HG03280 (cell line): ENCODE results near the gene BTNL9.
"Not testable (repeated sequence)": the region's sequence is repeated elsewhere in the genome, so short reads cannot be mapped to it uniquely, and the experiment has no call there.

Source experiments
- ATAC-seq: cut with Tn5 transposase; IDR thresholded peaks from one replicate; pipeline ENCODE4 v1.9.1; 2021; ENCODE audit warnings: mild to moderate bottlenecking, moderate library complexity; ENCODE audit not compliant: unreplicated experiment

The BTNL9 gene

DNA sequence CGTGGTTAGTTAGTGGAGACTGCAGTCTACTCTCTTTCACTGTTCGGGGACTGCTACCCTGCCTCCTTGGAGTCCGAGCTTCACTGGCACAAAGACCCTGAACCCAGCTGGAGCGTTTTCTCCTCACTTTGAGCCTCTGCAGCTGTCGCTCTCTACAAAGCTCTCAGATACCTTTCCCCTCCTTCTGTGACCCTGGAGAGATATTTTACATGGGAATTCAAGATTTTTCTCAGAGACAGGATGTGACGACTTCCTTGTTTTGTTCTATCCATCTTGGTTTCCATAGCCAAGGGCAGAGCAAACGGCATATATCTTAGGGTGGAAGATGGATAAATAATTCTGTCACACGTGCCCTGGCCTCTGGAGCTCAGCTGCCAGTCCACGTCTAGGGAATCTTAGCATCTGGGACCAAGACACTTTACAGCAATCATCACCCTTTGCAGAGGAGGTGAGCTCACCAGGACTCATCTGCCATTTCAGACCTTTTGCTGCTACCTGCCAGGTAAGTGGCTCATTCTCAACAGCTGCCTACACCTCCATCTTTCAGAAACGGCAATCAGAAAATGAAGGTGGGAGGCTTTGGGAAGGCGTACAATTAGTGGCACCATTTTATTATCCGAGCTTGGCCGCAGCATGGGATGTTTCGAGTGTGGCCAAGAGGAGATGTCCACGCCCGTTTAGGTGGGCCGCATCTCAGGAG, at the start of gene BTNL9:
TSS of gene BTNL9 (plus strand) at position 336 of the 700 bp plus-strand sequence. CDS start 5,224 bp downstream, outside the sequence.
- ATAC-seq: no peak

DNA sequence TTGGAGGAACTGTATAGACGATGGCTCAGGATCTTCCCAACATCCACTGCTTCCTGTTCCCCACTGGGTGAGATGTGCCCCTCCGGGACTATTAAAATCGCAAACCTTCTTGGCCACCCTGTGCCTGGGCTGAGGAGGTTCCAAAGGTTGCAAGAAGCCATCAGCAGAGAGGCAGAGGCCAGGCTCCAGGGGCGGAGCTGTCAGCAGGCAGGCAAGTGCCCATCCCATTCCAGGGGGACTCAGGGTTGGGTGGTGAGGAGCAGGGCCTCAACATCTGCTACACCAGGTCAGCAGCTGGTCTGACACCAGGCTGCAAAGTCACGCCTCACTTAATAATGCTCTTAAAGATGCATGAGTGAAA, 49.2 kb upstream of the BTNL9 start:
- ATAC-seq: no peak

DNA sequence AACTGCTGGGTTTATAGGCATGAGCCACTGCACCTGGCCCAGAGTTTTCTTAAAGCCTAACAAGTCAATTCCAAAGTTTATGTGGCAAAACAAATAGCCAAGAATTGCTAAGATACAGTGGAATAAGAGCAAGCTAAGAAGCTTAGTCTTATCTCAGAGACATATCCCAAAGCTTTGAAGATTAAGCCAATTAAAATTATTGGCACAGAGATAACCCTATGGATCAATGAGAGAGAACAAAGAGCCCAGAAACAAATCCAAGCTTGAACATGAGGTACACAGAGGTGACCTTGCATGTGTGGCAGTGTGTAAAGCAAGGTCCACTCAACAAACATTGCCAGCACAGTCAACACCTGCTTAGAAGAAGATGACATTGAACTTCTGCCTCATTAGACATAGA, 38.1 kb upstream of the BTNL9 start:
- ATAC-seq: no peak

DNA sequence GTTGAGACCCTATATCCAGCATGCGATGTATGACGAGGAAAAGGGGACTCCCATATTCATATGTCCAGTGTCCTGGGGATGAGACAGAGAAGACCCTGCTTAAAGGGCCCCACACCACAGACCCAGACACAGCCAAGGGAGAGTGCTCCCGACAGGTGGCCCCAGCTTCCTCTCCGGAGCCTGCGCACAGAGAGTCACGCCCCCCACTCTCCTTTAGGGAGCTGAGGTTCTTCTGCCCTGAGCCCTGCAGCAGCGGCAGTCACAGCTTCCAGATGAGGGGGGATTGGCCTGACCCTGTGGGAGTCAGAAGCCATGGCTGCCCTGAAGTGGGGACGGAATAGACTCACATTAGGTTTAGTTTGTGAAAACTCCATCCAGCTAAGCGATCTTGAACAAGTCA, 34.3 kb upstream of the BTNL9 start:
- no peak for ATAC-seq

DNA sequence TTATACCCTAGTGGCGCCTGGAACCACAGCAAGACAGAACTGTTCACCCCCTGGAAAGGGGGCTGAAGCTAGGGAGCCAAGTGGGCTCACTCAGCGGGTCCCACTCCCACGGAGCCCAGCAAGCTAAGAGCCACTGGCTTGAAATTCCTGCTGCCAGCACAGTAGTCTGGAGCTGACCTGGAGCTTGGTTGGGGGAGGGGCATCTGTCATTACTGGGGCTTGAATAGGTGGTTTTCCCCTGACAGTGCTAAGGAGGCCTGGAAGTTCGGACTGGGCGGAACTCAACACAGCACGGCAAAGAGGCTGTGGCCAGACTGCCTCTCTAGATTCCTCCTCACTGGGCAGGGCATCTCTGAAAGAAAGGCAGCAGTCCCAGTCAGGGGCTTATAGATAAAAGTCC, 31.9 kb upstream of the BTNL9 start:
- ATAC-seq: no peak

DNA sequence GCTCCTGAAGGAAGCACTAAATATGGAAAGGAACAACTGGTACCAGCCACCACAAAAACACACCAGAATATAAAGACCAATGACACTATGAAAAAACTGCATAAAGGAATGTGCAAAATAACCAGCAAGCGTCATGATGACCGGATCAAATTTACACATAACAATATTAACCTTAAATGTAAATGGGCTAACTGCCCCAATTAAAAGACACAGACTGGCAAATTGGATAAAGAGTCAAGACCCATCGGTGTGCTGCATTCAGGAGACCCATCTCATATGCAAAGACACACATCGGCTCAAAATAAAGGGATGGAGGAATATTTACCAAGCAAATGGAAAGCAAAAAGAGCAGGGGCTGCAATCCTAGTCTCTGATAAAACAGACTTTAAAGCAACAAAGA, 30.0 kb upstream of the BTNL9 start:
- not testable (repeated sequence) for ATAC-seq

DNA sequence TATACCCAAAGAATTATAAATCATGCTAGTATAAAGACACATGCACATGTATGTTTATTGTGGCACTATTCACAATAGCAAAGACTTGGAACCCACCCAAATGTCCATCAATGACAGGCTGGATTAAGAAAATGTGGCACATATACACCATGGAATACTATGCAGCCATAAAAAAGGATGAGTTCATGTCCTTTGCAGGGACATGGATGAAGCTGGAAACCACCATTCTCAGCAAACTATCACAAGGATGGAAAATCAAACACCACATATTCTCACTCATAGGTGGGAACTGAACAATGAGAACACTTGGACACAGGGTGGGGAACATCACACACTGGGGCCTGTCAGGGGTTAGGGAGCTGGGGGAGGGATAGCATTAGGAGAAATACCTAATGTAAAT, 25.4 kb upstream of the BTNL9 start:
- not testable (repeated sequence) for ATAC-seq

DNA sequence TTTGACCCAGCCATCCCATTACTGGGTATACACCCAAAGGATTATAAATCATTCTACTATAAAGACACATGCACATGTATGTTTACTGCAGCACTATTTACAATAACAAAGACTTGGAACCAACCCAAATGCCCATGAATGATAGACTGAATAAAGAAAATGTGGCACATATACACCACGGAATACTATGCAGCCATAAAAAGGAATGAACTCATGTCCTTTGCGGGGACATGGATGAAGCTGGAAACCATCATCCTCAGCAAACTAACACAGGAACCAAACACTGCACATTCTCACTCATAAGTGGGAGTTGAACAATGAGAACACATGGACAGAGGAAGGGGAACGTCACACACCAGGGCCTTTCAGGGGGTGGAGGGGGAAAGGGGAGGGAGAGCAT, 22.6 kb upstream of the BTNL9 start:
- not testable (repeated sequence) for ATAC-seq

DNA sequence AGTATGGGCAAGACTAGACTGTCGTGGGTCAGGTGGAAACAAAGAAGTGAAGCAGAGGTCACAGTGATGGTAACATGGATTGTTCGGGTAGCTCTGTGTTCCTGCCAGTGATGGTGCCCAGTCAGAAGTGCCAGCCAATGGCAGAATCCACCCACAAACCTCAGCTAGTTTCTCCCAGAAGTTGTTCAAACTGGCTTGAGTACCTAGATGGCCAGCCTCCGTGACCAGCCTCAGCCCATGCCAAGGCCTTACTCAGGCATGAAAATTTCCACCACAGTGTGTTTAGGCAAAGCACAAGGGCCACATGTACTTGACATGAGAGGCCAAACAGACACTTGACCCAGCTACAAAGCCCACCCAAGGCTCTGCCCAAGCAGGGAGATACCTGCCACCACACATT, 19.4 kb upstream of the BTNL9 start:
- ATAC-seq: no peak

DNA sequence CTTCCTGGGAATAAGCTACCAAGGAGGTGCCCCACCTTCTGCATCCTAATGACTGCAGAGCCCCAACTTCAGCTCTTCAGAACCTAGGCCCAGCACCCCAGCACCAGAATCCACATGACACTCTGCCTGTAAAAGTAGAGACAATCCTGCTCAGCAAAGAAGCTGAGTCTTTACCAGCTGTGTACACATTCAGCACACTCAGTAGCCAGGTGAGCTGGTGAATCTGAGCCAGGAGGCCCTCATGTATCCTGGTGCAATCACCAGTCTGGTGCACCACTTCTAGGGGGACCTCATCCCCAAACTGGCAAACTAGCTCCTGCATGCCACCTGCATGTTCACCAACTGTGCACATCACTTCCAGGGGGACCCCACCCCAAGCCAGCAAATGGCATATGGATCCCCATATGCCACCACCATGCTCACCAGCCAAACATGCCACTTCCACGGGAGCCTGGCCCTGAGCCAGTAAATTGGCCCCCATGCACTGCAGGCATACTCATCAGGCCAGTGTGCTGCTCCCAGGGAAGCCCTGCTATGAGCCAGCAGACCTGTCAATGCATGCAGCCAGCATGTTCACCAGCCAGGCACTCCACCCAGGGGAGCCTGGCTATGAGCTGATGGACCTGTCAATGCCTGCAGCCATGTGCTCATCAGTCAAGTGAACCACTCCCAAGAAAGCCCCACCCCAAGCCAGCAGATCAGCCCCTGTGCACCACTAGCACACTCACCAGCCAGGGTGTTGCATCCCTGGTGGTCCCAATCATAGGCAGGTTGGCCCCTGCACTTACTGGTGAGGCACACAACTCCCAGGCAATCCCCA, 15.6 kb upstream of the BTNL9 start:
- no peak for ATAC-seq

DNA sequence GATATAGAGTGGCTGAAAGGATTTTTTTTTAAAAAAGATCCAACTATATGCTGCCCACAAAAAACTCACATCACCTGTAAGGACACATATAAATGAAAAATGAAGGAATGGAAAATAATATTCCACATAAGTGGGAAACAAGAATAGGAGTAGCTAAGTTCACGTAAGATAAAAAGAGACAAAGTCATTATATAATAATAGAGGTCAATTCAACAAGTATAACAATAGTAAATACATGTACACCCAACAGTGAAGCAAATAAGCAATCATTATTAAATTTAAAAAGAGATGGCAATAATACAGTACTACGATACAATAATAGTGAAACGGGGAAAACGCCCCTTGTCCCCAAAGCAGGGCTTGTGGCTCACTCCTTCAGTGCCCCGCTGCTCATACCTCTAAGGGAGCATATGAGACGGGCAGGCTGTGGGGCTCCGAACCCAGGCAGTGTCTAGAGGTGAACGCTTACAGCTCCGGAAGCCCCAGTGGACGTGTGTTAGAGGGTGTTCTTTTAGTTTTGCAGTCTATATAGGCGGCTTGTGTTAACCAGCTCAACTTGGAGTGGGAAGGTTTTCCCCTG, 12.5 kb upstream of the BTNL9 start:
- ATAC-seq: no peak

DNA sequence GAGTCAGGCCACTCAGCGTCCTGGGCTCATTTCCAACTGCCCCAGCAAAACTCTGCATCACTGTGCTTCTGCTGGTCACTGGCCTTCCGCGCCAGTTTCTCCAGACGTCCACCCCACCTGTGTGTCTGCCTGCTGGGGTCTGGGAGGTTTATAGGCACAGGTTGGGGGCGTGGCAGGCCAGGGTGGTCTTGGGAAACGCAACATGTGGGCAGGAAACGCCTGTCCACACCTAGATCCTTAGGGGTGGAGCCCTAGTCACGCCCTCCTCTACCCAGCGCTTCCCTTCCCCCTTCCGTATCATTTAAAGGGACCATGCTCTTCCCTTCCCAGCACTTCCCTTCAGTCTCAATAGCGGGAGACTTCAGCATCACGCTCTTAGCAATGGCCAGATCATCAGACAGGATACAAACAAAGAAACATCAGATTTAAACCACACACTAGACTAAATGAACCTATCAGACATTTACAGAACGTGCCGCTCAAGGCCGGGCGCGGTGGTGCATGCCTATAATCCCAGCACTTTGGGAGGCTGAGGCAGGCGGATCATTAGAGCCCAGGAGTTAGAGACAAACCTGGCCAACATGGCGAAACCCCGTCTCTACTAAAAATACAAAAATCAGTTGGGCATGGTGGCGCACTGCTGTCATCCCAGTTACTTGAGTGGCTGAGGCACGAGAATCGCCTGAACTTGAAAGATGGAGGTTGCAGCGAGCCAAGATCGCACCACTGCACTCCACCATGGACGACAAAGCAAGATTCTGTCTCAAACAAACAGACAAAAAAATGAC, 11.8 kb upstream of the BTNL9 start:
- ATAC-seq: no peak

DNA sequence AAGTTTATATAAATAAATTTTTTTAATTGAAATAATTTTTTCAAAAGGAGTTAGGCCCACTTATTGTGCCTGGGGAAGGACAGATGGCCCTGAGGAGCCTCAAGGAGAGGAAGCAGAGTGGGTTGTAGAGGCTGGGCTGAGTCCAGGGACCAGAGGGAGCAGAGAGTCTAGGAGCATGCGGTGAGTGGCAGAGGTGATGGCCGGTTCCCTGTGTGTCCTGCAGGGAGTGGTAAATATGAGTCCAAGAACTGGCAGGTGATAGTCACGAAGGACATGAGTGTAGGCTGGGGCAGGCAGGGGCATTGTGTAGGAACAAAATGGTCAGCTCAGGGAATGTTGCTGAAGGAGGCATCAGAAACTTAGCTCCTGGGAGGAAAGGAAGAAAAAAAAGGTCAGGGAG, 8.3 kb upstream of the BTNL9 start:
- no peak for ATAC-seq

DNA sequence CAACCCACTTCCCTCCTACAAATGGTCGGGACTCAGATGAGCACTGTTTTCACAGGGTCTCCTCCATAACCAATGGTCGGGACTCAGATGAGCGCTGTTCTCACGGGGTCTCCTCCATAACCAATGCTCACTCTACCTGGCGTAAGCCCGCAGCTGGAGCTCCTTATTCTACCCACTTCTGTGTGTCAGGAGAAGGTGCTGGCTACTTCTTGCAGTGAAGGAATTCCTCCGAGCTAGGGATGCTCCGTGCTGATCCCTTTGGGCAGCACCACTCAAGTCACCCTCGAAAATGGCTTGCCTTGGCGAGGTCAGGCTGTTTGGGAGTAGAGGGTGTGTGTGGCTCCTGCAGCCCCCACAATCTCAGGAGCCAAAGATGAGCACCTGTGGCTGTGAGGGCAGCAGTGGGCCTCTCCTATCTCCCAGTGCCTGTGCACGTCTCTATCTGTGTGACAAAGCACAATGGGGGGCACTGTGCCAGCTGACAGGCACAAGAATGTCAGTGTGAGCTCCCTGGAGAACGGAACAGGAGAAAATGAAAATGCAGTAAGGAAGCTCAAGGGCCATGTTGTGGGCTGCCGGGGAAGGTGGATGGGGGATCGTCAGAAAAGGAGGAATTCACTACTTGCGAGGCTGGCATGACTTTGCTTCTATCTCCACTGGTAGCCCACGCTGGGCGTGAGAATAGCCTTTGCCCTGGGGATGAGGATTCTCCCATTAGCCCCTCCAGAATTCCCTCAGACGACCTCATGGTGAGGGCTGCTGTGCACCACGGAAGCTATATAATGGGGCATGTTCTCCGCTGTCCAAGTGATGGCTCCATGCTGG, 3.9 kb upstream of the BTNL9 start:
- ATAC-seq: no peak

DNA sequence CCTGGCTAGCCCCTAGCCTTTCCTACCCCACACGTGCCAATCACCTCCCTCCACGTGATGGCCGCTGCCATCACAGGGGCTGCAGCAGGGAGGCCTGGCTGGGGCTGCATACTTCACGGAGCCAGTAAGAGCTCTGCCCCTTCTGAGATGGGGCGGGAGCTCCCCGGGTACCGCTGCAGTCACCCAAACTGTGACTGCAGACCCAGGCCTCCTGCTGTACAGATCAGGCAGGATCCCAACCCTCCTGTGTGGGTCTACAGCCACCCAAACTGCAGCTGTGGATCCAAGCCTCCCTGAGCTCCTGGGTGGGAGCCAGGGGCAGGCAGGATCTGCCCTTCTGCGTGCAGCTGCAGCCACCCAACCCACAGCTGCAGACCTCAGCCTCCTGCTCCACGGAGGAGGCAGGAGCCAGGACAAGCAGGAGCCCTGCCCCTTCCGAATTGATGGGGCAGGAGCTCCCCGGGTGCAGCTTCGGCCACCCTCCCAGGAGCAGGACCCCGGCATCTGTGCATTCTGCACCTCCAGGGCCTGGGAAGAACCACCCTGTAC, 3.2 kb upstream of the BTNL9 start:
- ATAC-seq: no peak

DNA sequence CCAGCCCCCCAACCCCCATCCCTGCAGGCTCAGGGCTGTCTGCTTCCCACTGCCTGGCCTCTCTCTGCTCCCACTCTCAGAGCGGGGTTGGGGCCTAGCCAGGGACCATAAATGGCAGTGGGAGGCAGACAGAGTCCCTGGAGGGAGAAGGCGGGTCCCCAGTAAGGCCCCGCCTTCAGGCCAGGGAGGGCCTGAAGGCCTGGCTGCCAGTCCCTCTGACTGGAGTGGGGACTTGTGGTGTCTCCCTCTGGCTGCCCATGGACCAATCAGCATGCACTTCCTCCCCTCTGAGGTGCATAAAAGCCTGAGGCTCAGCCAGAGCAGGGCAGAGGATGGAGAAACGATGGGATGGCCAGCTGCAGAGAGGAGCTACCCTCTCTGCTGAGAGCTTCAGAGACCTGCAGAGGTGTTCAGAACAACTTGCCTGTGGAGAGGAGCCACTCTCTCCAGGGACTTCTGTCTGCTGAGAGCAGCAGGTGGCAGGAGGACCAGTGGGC, 2.7 kb upstream of the BTNL9 start:
- ATAC-seq: no peak

DNA sequence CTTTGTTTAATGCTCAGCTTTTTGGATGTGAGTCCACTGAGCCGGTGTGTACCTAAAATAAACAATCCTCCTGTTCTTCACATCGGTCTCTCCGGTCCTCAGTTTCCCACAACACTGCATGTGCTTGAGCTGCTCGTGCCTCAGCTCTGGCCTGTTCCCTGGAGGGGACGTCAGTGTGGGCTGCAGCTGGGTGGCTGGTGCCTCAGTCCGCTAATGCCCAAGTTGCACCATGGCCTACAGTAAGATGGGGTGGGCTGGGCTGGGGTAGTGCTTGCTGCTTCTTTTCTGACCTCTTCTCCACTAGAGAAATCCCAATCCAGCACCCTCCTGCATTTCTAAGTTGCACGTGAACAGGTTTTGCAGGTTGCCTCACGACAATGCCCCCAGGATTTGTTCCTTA, 595 bp upstream of the BTNL9 start:
- no peak for ATAC-seq

DNA sequence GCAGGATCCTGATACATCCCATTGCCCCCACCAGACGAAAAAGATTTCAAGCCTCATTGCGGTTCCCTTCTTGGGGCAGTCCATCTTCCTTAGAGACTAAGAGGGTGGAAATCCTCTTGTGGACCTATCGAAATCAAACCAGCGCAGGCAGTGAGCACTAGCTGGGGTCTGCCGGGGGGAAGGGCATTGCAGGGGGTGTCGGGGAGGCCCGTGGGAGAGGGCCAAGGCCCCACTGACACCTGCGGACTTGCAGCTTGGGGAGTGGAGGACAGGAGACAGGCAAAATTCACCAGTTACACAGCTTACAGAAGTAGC, 522 bp downstream of the BTNL9 start:
- ATAC-seq: no peak

DNA sequence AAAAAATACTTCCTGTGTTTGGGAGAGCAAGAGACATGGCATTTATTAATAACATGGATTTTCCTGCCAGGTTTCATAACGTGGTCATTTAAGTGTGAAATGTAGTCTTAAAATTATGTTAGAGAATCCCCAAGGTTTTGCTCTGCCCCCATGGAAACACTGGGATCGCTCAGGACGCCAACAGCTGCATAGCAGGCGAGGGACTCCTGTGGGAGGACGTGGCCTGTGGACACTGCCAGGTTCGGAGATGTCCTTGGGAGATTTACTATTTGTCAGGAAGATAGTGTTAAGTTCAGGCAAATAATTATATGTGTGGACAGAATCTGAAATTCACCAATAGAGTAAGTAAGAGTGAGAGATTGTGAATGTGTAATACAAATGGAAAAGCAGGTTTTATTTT, 977 bp downstream of the BTNL9 start:
- no peak for ATAC-seq

DNA sequence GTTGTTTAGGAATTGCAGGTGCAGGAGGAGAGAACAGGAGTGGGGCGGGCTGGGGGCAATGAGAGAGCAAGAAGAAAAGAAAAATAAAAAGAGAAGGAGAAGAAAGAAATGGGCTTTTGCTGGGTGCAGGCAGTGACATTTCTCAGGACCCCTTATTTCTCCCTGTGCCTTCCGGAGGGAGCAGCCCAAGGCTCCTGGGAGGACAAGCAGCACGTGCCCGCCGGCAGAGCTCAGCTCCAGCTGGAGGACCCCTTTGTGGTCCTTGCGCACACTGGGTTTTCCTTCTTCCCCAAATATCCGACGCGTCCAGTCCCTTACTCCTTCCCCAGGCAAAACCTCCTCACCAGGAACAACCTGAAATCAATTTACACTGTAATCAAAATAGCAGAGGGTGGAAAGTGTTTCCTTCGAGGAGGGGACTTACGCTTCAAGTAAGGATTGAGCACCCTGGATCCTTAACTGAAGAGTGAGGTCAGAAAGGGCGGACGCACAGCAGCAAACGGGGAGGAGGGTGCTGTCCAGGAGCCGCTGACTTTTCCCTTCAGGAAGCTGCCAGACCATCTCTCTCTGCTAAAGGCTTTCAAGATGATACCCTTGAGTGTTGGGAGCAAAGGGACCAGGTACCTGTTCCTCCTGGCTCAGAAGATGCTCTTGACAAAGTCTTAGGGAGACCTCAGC, 2.1 kb downstream of the BTNL9 start:
- no peak for ATAC-seq
